Neural crest cell (in vitro differentiated cells): ENCODE measurements around the gene LAMC2. TPM values are rescaled to one million over a fixed set of nuclear protein-coding genes. Genes with fewer than 3 reads are reported as not detected.

Experiments
- DNase-seq: peaks from one replicate; pipeline ENCODE4 v3.0.0; 2021; ENCODE audit warnings: low read depth, mixed read lengths, low spot score
- H3K27ac Mint-ChIP-seq: one replicate; pipeline ENCODE4 v1.8.0; 2021; ENCODE audit warnings: mild to moderate bottlenecking, mixed read lengths; ENCODE audit not compliant: unreplicated experiment
- H3K27me3 Mint-ChIP-seq: 2 replicates; pipeline ENCODE4 v1.8.0; 2021; ENCODE audit warnings: low read depth, mild to moderate bottlenecking, mixed read lengths
- H3K36me3 Mint-ChIP-seq: 2 replicates; pipeline ENCODE4 v1.8.0; 2021; ENCODE audit warnings: low read depth, mild to moderate bottlenecking, mixed read lengths
- H3K4me1 Mint-ChIP-seq: 2 replicates; pipeline ENCODE4 v1.8.0; 2021; ENCODE audit warnings: mixed read lengths
- H3K4me3 Mint-ChIP-seq: one replicate; pipeline ENCODE4 v1.8.0; 2021; ENCODE audit warnings: mild to moderate bottlenecking, mixed read lengths
- H3K9me3 Mint-ChIP-seq: 2 replicates; pipeline ENCODE4 v1.8.0; 2021; ENCODE audit warnings: mixed read lengths
- total RNA-seq: library from RNA; stranded (reverse); gene quantifications from 2 replicates; pipeline ENCODE4 v1.2.1, GENCODE V29; 2021
- TF ChIP-seq, protein P1 (sequence below): fragments of 200-600 bp; sonication (generic); conservative IDR thresholded peaks from 2 replicates; pipeline ENCODE4 v1.5.0; 2021; ENCODE audit warnings: antibody characterized with exemption, mild to moderate bottlenecking

The LAMC2 gene
- total RNA-seq, 1 donor from 2014 or later: not detected

DNA sequence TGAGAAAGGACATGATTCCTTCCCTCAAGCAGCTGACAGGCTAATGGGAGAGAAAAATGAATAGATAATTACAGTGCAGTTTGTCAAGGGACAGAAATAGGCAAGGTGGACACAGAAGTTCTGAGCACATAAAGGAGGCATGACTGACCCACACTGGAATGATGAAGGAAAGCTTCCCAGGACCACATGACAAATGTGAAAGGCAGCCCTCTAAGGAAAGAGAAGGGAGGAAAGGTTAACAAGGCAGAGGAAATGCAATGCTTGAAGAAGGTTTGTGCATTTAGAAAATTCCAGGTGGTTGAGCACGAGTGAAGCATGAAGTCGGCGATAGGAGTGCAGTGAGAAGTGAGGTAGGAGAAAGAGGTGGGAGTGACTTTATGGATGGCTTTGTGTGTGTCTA lies 37.4 kb downstream of the LAMC2 start:
- Mint-ChIP-seq H3K36me3 (no peaks in the 10 kb centered on the region), H3K9me3 (no peaks in the 10 kb centered on the region), H3K4me3 (no peak overlapping the region), H3K27me3 (no peaks in the 10 kb centered on the region), H3K27ac (no peak overlapping the region), H3K4me1 (peaks cover 25% of the 10 kb centered on the region)
- TF ChIP-seq, protein P1, sequence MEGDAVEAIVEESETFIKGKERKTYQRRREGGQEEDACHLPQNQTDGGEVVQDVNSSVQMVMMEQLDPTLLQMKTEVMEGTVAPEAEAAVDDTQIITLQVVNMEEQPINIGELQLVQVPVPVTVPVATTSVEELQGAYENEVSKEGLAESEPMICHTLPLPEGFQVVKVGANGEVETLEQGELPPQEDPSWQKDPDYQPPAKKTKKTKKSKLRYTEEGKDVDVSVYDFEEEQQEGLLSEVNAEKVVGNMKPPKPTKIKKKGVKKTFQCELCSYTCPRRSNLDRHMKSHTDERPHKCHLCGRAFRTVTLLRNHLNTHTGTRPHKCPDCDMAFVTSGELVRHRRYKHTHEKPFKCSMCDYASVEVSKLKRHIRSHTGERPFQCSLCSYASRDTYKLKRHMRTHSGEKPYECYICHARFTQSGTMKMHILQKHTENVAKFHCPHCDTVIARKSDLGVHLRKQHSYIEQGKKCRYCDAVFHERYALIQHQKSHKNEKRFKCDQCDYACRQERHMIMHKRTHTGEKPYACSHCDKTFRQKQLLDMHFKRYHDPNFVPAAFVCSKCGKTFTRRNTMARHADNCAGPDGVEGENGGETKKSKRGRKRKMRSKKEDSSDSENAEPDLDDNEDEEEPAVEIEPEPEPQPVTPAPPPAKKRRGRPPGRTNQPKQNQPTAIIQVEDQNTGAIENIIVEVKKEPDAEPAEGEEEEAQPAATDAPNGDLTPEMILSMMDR: no peak
- DNase-seq: no peak

DNA sequence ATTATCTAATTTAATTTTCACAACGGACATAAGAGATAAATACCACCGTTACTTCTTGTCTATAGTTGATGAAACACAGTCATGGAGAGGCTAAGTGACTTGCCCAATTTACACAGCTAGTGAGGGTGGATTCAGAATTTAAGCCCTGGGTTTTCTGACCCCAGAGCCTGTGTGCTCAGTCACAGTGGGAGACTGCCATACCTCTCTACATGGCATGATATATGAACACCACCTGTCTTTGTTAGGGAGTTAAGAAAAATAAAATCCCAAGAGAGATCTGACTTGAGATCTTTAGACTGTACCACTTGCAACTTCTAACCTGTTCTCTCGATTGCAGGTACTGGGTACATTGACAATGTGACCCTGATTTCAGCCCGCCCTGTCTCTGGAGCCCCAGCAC lies 40.3 kb downstream of the LAMC2 start:
- DNase-seq: no peak
- Mint-ChIP-seq H3K27me3 (no peaks in the 10 kb centered on the region), H3K4me3 (no peak overlapping the region), H3K4me1 (peaks cover 10% of the 10 kb centered on the region), H3K9me3 (no peaks in the 10 kb centered on the region), H3K27ac (no peak overlapping the region), H3K36me3 (no peaks in the 10 kb centered on the region)
- TF ChIP-seq, protein P1: no peak

DNA sequence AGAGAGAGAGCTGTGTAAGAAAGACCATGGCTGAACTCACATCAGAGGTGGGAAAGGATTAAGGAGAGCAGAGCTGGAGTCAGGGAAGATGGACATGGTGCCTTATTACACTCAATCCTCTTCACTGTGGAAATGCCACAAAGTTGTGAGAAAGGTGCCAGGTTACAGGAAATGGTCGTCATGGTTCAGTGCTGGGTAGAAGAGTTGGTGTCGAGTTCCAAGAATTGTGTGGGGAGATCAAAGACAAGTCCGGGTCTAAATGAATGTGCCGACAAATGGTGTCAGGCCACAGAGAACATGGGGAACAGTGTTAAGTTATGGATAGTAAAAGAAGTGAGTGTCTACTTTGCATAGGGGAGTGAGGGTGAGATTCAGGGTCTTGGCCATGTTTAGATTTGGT lies 40.9 kb downstream of the LAMC2 start:
- Mint-ChIP-seq H3K9me3 (no peaks in the 10 kb centered on the region), H3K36me3 (no peaks in the 10 kb centered on the region), H3K27ac (no peak overlapping the region), H3K4me3 (no peak overlapping the region), H3K27me3 (no peaks in the 10 kb centered on the region), H3K4me1 (peaks cover 10% of the 10 kb centered on the region)
- no peak for DNase-seq
- TF ChIP-seq, protein P1: no peak

DNA sequence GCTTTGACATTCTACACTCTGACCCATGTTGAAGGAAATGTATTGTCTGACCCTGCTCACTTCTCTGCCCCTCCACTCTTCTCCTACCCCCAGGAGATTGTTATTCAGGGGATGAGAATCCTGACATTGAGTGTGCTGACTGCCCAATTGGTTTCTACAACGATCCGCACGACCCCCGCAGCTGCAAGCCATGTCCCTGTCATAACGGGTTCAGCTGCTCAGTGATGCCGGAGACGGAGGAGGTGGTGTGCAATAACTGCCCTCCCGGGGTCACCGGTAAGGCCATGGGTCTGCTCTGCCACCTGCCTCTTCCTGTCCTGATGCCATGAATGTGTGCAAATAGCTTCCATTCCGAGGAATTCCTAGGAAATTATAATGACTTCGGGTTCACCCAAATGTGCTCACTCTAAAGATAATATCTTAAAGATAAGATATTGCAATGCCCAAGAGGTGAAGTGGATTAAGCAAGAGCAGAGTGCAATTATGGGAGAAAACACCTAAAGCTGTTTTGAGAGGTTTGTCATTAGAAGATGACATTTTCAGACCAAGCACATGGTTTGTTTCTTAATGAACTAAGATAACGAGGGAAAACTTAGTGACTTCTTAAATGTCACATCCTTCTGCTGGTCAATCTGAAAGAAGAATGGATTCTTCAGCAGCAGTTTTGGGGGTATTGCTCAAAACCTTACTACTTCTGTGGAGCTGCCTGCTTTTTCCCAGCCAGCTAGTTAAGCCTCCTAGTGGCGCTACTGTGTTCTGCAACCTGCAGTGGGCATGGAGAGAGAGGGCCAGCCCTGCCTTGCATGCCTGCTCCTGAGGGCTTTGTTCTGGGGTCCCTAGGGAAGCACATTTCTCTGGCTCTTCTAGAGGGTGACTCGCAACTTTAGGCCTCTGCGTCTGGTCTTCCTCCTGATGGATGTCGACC lies 41.6 kb downstream of the LAMC2 start:
- Mint-ChIP-seq H3K27me3 (no peaks in the 10 kb centered on the region), H3K36me3 (no peaks in the 10 kb centered on the region), H3K4me3 (no peak overlapping the region), H3K9me3 (no peaks in the 10 kb centered on the region), H3K4me1 (peaks cover 10% of the 10 kb centered on the region), H3K27ac (no peak overlapping the region)
- DNase-seq: peak; percentile 67
- TF ChIP-seq, protein P1: peak; percentile 71

- Mint-ChIP-seq H3K27me3 (no peaks in the 10 kb centered on the region), H3K27ac (no peak overlapping the region), H3K4me1 (peaks cover 10% of the 10 kb centered on the region), H3K36me3 (no peaks in the 10 kb centered on the region), H3K9me3 (no peaks in the 10 kb centered on the region), H3K4me3 (no peak overlapping the region)
- no peak for DNase-seq
- TF ChIP-seq, protein P1: no peak
Measured at GRCh38 chr1:183228347-183229220, 42.5 kb downstream of the LAMC2 start.
